CD14-positive monocyte (primary cell): ENCODE measurements around the gene CDH13. TPM values are rescaled to one million over a fixed set of nuclear protein-coding genes. Genes with fewer than 3 reads are reported as not detected.

Experiments
- DNase-seq, 3 donors: peaks; one replicate each; pipeline ENCODE4 v3.0.0-alpha.2; 2011 to 2022
- H2AFZ ChIP-seq: 2 replicates; pipeline ENCODE4 v1.6.0; 2012; ENCODE audit warnings: mild to moderate bottlenecking, low read depth, low read length, inconsistent platforms; ENCODE audit not compliant: insufficient read depth, poor library complexity, severe bottlenecking
- H3K27ac ChIP-seq, 2 donors: 1 replicate in 1 of 2; 2 replicates in 1 of 2; pipeline ENCODE4 v1.5.1; 2012 to 2013; ENCODE audit warnings: low read length in 2 of 2, control low read depth in 1 of 2, inconsistent platforms in 1 of 2, low read depth in 1 of 2, mild to moderate bottlenecking in 1 of 2
- H3K27me3 ChIP-seq, 2 donors: one replicate each; pipeline versions ENCODE4 v1.6.0 to v1.6.1; 2011 to 2013; ENCODE audit warnings: low read length in 2 of 2; ENCODE audit not compliant: control insufficient read depth in 2 of 2, insufficient read depth in 2 of 2
- H3K36me3 ChIP-seq, 2 donors: replicated peaks in 1 of 2; 1 replicate in 1 of 2; 2 replicates in 1 of 2; pipeline versions ENCODE4 v1.5.1 to v1.6.1; 2012 to 2013; ENCODE audit warnings: low read length in 2 of 2, control low read depth in 1 of 2, inconsistent platforms in 1 of 2, mild to moderate bottlenecking in 1 of 2; ENCODE audit not compliant: insufficient read depth in 2 of 2, control insufficient read depth in 1 of 2
- H3K4me1 ChIP-seq, 2 donors: 1 replicate in 1 of 2; 2 replicates in 1 of 2; pipeline versions ENCODE4 v1.5.1 to v1.6.1; 2012 to 2013; ENCODE audit warnings: low read length in 2 of 2, control low read depth in 1 of 2, inconsistent platforms in 1 of 2, mild to moderate bottlenecking in 1 of 2, moderate library complexity in 1 of 2; ENCODE audit not compliant: insufficient read depth in 2 of 2, control insufficient read depth in 1 of 2
- H3K4me2 ChIP-seq: replicated peaks from 2 replicates; pipeline ENCODE3; 2012; ENCODE audit warnings: low read length, moderate library complexity, mild to moderate bottlenecking; ENCODE audit not compliant: poor library complexity, severe bottlenecking; ENCODE audit errors: extremely low read depth
- H3K4me3 ChIP-seq, 3 experiments: fragments of 200-600 bp in 1 of 3; sonication (generic) in 1 of 3; replicated peaks in 1 of 3; 1 replicate in 2 of 3; 2 replicates in 1 of 3; pipeline ENCODE4 v1.5.1; 2011 to 2013; ENCODE audit warnings: low read length in 3 of 3, mild to moderate bottlenecking in 3 of 3, control low read depth in 2 of 3, low read depth in 2 of 3, inconsistent platforms in 1 of 3, moderate library complexity in 1 of 3
- H3K79me2 ChIP-seq: 2 replicates; pipeline ENCODE4 v1.6.0; 2012; ENCODE audit warnings: mild to moderate bottlenecking, control low read depth, inconsistent platforms, low read length, moderate library complexity; ENCODE audit not compliant: insufficient read depth
- H3K9ac ChIP-seq: 2 replicates; pipeline ENCODE4 v1.6.0; 2017; ENCODE audit warnings: low read length, mild to moderate bottlenecking; ENCODE audit not compliant: insufficient read depth, poor library complexity, severe bottlenecking
- H3K9me3 ChIP-seq, 2 donors: replicated peaks in 1 of 2; 1 replicate in 1 of 2; 2 replicates in 1 of 2; pipeline versions ENCODE4 v1.5.1 to v1.6.1; 2012 to 2013; ENCODE audit warnings: low read length in 2 of 2, control low read depth in 1 of 2; ENCODE audit not compliant: control insufficient read depth in 1 of 2, insufficient read depth in 1 of 2
- H4K20me1 ChIP-seq: 2 replicates; pipeline ENCODE4 v1.6.0; 2012; ENCODE audit warnings: mild to moderate bottlenecking, low read length, control low read depth, moderate library complexity; ENCODE audit not compliant: insufficient read depth
- H3K27ac Mint-ChIP-seq, 7 donors: one replicate each; pipeline ENCODE4 v1.8.0; 2020; ENCODE audit warnings: mild to moderate bottlenecking in 7 of 7, mixed read lengths in 7 of 7, moderate library complexity in 6 of 7, inconsistent platforms in 2 of 7
- H3K27me3 Mint-ChIP-seq, 3 donors: one replicate each; pipeline ENCODE4 v1.8.0; 2021 to 2022; ENCODE audit warnings: low read depth in 3 of 3, mild to moderate bottlenecking in 3 of 3, mixed read lengths in 3 of 3, moderate library complexity in 3 of 3, inconsistent platforms in 1 of 3
- H3K36me3 Mint-ChIP-seq, 2 donors: one replicate each; pipeline ENCODE4 v1.8.0; 2020; ENCODE audit warnings: mixed read lengths in 2 of 2, inconsistent platforms in 1 of 2, mild to moderate bottlenecking in 1 of 2
- H3K4me1 Mint-ChIP-seq: one replicate; pipeline ENCODE4 v1.8.0; 2020; ENCODE audit warnings: mild to moderate bottlenecking, mixed read lengths
- H3K4me3 Mint-ChIP-seq, 2 donors: one replicate each; pipeline ENCODE4 v1.8.0; 2020; ENCODE audit warnings: mild to moderate bottlenecking in 2 of 2, mixed read lengths in 2 of 2, moderate library complexity in 1 of 2
- H3K9me3 Mint-ChIP-seq, 7 donors: one replicate each; pipeline ENCODE4 v1.8.0; 2020 to 2022; ENCODE audit warnings: mixed read lengths in 7 of 7, mild to moderate bottlenecking in 6 of 7, moderate library complexity in 6 of 7, inconsistent platforms in 2 of 7
- CTCF ChIP-seq: fragments of 200-600 bp; IDR thresholded peaks from one replicate; pipeline ENCODE4 v1.8.0; 2022; ENCODE audit warnings: antibody characterized with exemption, mild to moderate bottlenecking
- WGBS: methylation state at CpG from one replicate; pipeline ENCODE4 v1.1.5; 2013; ENCODE audit warnings: missing lambda C conversion rate; ENCODE audit not compliant: insufficient coverage; 5-methylcytosine and 5-hydroxymethylcytosine counted together
- intact Hi-C, 2 donors: fragments of 100-400 bp; cut with micrococcal nuclease; formaldehyde crosslinking; loops; one replicate each; pipeline versions ENCODE4 v1.15.0 to v1.15.1; 2023
- polyA plus RNA-seq, 3 donors: library from polyadenylated mRNA; depleted of rRNA in 1 of 3; unstranded in 2 of 3; stranded (reverse) in 1 of 3; fragments of 300-500 nt in 2 of 3; fragments of >200 nt in 1 of 3; fragmentation: Illumina TruSeq in 2 of 3; gene quantifications; 1 replicate in 2 of 3; 2 replicates in 1 of 3; pipeline ENCODE4 v1.2.3, GENCODE V29; 2012 to 2021

Gene CDH13
- polyA plus RNA-seq, 3 donors: 0.13 to 0.19 TPM; not detected in 1

- Histone ChIP-seq H3K9me3 (no peaks in the 10 kb centered on the region), H3K36me3 (no peaks in the 10 kb centered on the region), H3K4me1 (no peaks in the 10 kb centered on the region), H3K79me2 (no peaks in the 10 kb centered on the region), H3K4me2 (no peak overlapping the region), H3K27ac (no peak overlapping the region), H3K4me3 (no peak overlapping the region), H3K9ac (no peak overlapping the region), H2AFZ (no peak overlapping the region), H4K20me1 (no peaks in the 10 kb centered on the region), H3K27me3 (no peaks in the 10 kb centered on the region)
- Mint-ChIP-seq H3K36me3 (no peaks in the 10 kb centered on the region), H3K4me1 (no peaks in the 10 kb centered on the region), H3K27ac (no peak overlapping the region), H3K27me3 (peaks cover 0 to 14% (median 8%) of the 10 kb centered on the region in 3 donors), H3K9me3 (peaks cover 0 to 5% (median 0%) of the 10 kb centered on the region in 7 donors), H3K4me3 (peak overlapping the region in 1 of 2 donors; percentile 6)
- no CpG with 5 or more reads among the region's 6 CpGs for WGBS
- intact Hi-C loops: no loop called here
- no peak for DNase-seq
- no peak for TF ChIP-seq CTCF
Observed at GRCh38 chr16:83185902-83186301, 559.1 kb downstream of the CDH13 start.

GRCh38 chr16:83187405-83187804 lies 560.6 kb downstream of the CDH13 start:
- DNase-seq: no peak
- Mint-ChIP-seq H3K36me3 (no peaks in the 10 kb centered on the region), H3K27ac (no peak overlapping the region), H3K9me3 (peaks cover 0 to 5% (median 0%) of the 10 kb centered on the region in 7 donors), H3K27me3 (peaks cover 3 to 14% (median 6%) of the 10 kb centered on the region in 3 donors), H3K4me1 (no peaks in the 10 kb centered on the region), H3K4me3 (no peak overlapping the region)
- no peak for TF ChIP-seq CTCF
- H3K4me3 ChIP-seq: no peak overlapping the region
- H3K4me1 ChIP-seq: no peaks in the 10 kb centered on the region
- H2AFZ ChIP-seq: no peak overlapping the region
- no peaks in the 10 kb centered on the region for H3K36me3 ChIP-seq
- H3K79me2 ChIP-seq: no peaks in the 10 kb centered on the region
- H3K4me2 ChIP-seq: no peak overlapping the region
- WGBS: 78% methylated on average over 1 of the region's 3 CpGs
- no peak overlapping the region for H3K9ac ChIP-seq
- no peaks in the 10 kb centered on the region for H3K27me3 ChIP-seq
- H3K27ac ChIP-seq: no peak overlapping the region
- no peaks in the 10 kb centered on the region for H4K20me1 ChIP-seq
- intact Hi-C loops: no loop called here
- H3K9me3 ChIP-seq: no peaks in the 10 kb centered on the region
